ENCODE results near the gene BRAF.
A peak's percentile ranks its signal among the peaks of the same experiment; 100 is the strongest.

The BRAF gene

DNA sequence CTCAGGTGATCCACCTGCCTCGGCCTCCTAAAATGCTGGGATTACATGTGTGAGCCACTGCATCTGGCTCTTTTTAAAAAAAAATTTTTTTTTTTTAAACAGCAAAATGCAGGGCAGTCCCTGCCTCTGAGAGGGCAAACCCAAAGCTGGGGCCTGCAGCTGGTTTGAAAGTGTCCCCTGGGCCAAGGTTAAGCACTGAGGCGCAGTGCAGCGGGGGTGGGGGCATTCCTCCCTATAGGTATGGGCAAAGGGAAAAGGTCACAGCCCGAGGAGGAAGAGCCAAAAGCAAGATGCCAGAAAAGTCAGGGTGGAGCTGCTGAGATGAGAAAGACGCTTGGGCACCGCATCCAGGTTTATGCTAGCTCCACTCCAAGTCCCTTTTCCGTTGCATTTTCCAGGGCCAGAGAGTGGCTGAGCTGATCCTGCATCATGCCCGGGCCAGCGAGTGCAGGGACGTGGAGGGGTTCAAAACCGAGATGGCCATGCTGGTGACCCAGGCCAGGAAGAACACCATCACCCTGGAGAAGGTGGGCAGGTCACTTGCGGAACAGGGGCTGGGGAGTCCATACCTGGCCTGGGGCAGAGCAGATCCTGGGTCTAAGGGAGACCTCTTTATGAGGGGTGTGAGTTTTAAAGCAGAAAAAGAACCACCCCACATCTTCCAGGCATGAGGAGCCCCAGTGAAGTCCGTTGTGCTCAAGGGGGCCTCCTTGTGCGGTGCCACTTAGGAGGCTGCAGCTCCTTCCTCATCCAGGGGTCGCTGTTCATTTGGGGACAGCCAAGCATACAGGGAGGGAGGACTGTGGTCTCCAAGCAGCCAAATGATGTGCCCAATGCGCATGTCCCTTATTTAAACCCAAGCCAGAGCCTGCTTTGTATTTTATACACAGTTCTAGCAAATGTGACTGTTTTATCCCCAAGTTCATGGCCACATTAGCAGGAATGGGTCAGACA, 235.3 kb downstream of the BRAF start:
- Mint-ChIP-seq H3K27ac (ENCODE audit: low read depth) (no peak overlapping the region), H3K36me3 (ENCODE audit: insufficient read depth) (peaks cover 17% of the 10 kb centered on the region), H3K9me3 (no peaks in the 10 kb centered on the region), H3K4me1 (no peaks in the 10 kb centered on the region), H3K27me3 (no peaks in the 10 kb centered on the region), H3K4me3 (no peak overlapping the region)
- DNase-seq (ENCODE audit: low spot score in 2 of 2), result no peak
- ATAC-seq (replicated peaks; ENCODE audit: extremely low read depth, poor library complexity, severe bottlenecking), result no peak

DNA sequence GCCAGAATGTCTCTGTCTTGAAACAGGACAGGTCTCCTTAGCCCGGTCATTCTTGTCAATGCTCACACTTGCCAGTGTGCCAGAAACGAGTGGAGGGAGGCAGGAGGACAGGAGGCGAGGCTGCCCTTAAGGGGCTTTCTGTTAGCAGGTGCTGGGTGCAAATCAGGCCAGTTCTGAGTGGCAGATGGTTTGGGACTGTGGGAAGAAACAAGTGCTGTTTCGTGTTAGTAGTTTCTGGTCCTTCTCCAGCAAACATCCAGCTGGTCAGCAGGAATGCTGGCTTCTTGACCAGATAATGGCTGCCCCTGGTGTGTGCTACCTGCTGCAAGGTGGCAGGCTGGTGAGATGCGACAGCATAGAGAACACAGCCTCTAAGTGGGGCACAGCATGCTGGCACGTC, 236.4 kb downstream of the BRAF start:
- Mint-ChIP-seq H3K9me3 (no peaks in the 10 kb centered on the region), H3K27me3 (no peaks in the 10 kb centered on the region), H3K27ac (ENCODE audit: low read depth) (no peak overlapping the region), H3K4me3 (no peak overlapping the region), H3K4me1 (no peaks in the 10 kb centered on the region), H3K36me3 (ENCODE audit: insufficient read depth) (peaks cover 19% of the 10 kb centered on the region)
- ATAC-seq (replicated peaks; ENCODE audit: extremely low read depth, poor library complexity, severe bottlenecking), result no peak
- DNase-seq (ENCODE audit: low spot score in 2 of 2), result no peak

DNA sequence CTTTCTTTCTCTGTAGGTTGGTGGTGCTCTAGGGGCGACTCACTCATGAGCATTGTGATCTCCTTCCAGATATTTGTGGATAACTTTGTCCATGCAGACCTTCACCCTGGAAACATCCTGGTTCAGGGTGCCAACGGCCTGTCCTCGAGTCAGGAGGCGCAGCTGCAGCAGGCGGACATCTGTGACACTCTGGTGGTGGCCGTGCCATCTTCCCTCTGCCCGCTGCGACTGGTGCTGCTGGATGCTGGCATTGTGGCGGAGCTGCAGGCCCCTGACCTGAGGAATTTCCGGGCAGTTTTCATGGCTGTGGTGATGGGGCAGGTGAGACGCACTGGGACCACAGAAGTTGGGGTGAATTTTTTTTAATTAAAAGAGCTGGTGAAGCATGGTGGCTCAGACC, 237.8 kb downstream of the BRAF start:
- no peaks in the 10 kb centered on the region for H3K27me3 Mint-ChIP-seq
- peaks cover 22% of the 10 kb centered on the region for H3K36me3 Mint-ChIP-seq (ENCODE audit: insufficient read depth)
- no peak for DNase-seq (ENCODE audit: low spot score in 2 of 2)
- no peak overlapping the region for H3K4me3 Mint-ChIP-seq
- H3K9me3 Mint-ChIP-seq, result no peaks in the 10 kb centered on the region
- no peaks in the 10 kb centered on the region for H3K4me1 Mint-ChIP-seq
- no peak for ATAC-seq (replicated peaks; ENCODE audit: extremely low read depth, poor library complexity, severe bottlenecking)
- H3K27ac Mint-ChIP-seq (ENCODE audit: low read depth), result no peak overlapping the region

DNA sequence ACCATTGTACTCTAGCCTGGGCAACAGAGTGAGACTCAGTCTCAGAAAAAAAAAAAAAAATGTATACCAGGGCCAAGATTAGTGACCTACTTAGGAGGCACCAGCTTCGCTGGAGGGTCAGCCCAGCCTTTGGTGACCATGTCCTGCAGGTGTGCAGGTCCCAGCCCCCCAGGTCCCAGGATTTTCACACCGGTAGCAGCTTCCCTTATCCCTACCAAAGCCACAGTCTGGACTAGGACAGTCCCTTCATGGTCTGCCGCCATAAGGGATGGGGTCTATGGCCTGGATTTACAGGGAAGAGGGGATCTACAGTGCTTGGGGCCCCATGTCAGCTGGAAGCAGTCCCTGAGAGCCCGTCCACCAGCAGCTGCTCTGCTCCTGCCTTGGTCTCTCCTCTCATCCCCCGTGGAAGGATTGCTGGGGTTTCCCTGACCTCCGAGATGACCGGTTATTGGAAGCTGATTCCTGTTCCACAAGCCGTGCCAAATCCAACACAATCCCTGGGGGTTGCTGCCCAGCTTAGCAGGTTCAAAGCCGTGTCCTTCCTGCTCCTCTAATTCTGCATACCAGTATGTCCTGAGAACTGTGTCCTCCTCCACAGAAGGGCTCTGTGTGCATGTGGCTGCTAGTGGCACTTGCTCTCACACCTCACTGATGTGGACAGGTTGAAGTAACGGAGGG, 239.2 kb downstream of the BRAF start:
- no peak for DNase-seq (ENCODE audit: low spot score in 2 of 2)
- Mint-ChIP-seq H3K9me3 (no peaks in the 10 kb centered on the region), H3K27me3 (no peaks in the 10 kb centered on the region), H3K27ac (ENCODE audit: low read depth) (no peak overlapping the region), H3K36me3 (ENCODE audit: insufficient read depth) (peaks cover 33% of the 10 kb centered on the region), H3K4me1 (no peaks in the 10 kb centered on the region), H3K4me3 (no peak overlapping the region)
- ATAC-seq (replicated peaks; ENCODE audit: extremely low read depth, poor library complexity, severe bottlenecking), result no peak

DNA sequence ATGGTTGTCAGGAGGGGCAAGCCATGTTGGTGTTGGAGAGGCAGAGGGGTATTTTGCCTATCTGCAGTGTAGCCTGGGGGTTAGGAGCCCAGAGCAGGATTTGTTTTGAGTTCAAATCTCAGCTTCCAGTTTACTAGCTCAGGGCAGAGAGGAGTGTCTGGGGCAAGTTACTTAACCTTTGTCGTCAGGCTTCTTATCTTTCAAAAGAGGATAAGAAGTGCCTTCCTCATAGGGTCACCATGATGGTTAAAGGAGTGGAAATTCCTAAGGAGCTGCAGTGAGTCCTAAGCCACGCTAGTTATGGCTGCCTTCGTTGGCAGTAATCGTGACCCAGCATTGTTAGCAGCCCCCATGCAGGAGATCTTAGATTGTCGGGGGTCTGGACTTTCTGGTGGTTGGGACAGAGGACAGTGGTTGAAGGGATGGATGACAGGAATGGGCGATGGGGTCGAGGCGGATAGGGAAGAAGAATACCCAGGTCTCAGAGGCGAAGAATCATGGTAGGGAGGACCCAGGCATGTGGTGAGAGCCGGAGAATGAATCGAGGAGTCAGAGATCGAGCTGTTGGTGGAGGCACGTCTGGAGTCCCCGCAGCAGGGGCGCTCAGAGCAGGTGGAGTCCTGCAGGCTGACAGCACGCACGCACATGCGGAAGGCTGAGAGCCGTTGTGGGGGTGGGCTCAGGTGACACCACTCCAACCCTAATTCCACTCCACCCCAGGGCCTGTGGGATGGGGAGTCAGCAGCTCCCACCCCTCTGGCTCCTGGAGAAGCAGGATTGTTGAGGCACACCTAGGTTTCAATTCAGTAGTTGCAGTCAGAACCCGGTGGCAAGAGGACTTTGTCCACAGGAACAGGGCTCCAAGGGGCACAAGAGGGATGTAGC, 240.4 kb downstream of the BRAF start:
- DNase-seq (ENCODE audit: low spot score in 2 of 2), result no peak
- H3K27me3 Mint-ChIP-seq, result no peaks in the 10 kb centered on the region
- H3K4me1 Mint-ChIP-seq, result no peaks in the 10 kb centered on the region
- no peaks in the 10 kb centered on the region for H3K9me3 Mint-ChIP-seq
- no peak overlapping the region for H3K4me3 Mint-ChIP-seq
- ATAC-seq (replicated peaks; ENCODE audit: extremely low read depth, poor library complexity, severe bottlenecking), result no peak
- H3K27ac Mint-ChIP-seq (ENCODE audit: low read depth), result no peak overlapping the region
- peaks cover 43% of the 10 kb centered on the region for H3K36me3 Mint-ChIP-seq (ENCODE audit: insufficient read depth)

DNA sequence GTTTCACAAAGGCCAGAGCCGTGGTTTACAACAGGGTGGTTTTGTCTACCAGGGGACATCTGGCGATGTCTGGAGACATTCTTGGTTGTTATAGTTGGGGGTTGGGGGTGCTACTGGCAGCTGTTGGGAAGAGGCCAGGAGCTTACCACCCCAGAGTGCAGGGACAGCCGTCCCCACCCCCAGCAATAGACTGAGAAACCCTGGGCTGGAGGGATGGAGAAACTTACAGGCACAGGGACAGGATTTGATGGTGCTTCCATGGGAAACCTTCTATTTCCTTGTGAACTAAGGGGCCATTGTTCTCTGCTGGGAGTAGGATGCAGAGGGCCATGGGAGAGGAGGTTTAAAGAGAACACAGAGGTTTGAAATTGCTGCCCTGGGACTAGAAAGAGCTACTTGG, 241.1 kb downstream of the BRAF start:
- no peak overlapping the region for H3K27ac Mint-ChIP-seq (ENCODE audit: low read depth)
- no peak for ATAC-seq (replicated peaks; ENCODE audit: extremely low read depth, poor library complexity, severe bottlenecking)
- H3K9me3 Mint-ChIP-seq, result no peaks in the 10 kb centered on the region
- H3K4me1 Mint-ChIP-seq, result no peaks in the 10 kb centered on the region
- H3K36me3 Mint-ChIP-seq (ENCODE audit: insufficient read depth), result peaks cover 47% of the 10 kb centered on the region
- H3K4me3 Mint-ChIP-seq, result no peak overlapping the region
- no peaks in the 10 kb centered on the region for H3K27me3 Mint-ChIP-seq
- no peak for DNase-seq (ENCODE audit: low spot score in 2 of 2)

DNA sequence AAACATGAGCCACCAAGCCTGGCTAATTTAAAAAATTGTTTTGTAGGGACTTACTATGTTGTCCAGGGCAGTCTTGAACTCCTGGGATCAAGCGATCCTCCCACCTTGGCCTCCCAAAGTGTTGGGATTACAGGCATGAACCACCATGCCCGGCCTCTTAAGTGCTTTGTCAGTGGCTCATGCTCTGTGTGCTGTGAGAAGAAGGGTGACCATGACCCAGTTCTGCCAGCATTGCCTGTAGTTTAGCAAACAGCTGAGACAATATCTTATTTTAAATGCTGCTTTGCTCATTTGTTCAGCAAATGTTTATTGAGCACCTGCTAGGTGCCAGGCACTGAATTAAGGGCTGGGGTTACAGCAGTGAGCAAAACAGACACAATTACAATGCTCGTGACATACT, 243.0 kb downstream of the BRAF start:
- Mint-ChIP-seq H3K27ac (ENCODE audit: low read depth) (no peak overlapping the region), H3K4me1 (peaks cover 13% of the 10 kb centered on the region), H3K4me3 (no peak overlapping the region), H3K27me3 (no peaks in the 10 kb centered on the region), H3K9me3 (no peaks in the 10 kb centered on the region), H3K36me3 (ENCODE audit: insufficient read depth) (peaks cover 50% of the 10 kb centered on the region)
- no peak for DNase-seq (ENCODE audit: low spot score in 2 of 2)
- ATAC-seq (replicated peaks; ENCODE audit: extremely low read depth, poor library complexity, severe bottlenecking), result no peak

DNA sequence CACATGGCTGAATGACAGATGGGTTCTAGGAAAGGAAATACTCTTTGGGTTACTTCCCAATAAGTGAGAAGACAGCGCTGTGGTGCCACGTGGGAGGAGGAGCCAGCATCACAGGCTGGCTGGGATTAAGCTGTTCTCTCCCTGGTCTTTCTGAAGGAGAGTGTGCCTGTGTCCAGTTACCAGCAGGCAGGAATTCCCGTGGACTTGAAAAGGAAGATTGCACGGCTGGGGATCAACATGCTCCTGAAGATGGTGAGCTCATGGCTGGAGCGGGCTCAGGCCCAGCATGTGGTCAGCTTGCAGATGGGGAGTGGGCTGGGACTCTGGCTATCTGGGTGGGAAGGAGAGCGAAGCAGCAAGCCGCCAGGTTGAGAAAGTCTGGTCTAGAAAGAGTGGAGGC, 243.8 kb downstream of the BRAF start:
- Mint-ChIP-seq H3K27ac (ENCODE audit: low read depth) (no peak overlapping the region), H3K9me3 (no peaks in the 10 kb centered on the region), H3K4me1 (peaks cover 19% of the 10 kb centered on the region), H3K4me3 (no peak overlapping the region), H3K27me3 (no peaks in the 10 kb centered on the region), H3K36me3 (ENCODE audit: insufficient read depth) (peaks cover 52% of the 10 kb centered on the region)
- no peak for DNase-seq (ENCODE audit: low spot score in 2 of 2)
- no peak for ATAC-seq (replicated peaks; ENCODE audit: extremely low read depth, poor library complexity, severe bottlenecking)

DNA sequence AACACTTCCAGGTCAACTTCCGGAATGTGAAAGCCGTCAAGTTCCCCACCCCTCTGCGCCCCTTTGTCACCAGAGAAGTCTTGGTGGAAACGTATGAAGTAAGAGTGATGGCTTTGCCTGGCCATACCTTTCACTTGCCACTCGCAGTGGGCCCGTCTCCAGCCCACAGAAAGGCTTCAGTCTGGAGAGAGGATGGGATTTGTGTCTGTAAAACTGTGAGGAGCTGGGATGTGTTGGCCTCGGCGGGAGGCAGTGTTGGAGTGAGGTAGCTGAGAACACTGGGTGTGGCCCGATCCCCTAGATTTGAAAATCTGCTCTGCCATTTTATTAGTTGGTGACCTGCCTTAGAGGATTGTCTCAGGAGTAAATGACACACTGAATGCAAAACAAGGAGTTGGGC, 245.5 kb downstream of the BRAF start:
- ATAC-seq (replicated peaks; ENCODE audit: extremely low read depth, poor library complexity, severe bottlenecking) (no peak), DNase-seq (ENCODE audit: low spot score in 2 of 2) (no peak)
- Mint-ChIP-seq H3K9me3 (no peaks in the 10 kb centered on the region), H3K4me3 (no peak overlapping the region), H3K4me1 (peaks cover 33% of the 10 kb centered on the region), H3K27me3 (no peaks in the 10 kb centered on the region), H3K36me3 (ENCODE audit: insufficient read depth) (peaks cover 51% of the 10 kb centered on the region), H3K27ac (ENCODE audit: low read depth) (no peak overlapping the region)

DNA sequence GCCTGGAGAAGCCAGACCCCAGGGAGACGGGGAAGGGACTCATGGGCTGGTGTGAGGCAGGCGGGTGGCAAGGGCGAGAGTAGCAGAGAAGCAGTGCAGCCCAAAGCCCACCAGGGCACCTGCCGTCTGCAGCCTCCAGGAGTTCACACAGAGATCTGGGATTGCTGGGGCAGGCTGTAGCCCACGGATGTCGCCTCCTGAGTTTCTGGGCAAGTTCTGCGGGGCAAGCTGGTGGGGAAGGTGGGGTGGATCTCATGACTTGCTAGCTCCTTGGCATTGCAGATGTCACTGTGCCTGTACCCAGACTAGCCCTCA, 246.0 kb downstream of the BRAF start:
- H3K4me3 Mint-ChIP-seq, result no peak overlapping the region
- ATAC-seq (replicated peaks; ENCODE audit: extremely low read depth, poor library complexity, severe bottlenecking) (no peak), DNase-seq (ENCODE audit: low spot score in 2 of 2) (no peak)
- H3K9me3 Mint-ChIP-seq, result no peaks in the 10 kb centered on the region
- H3K4me1 Mint-ChIP-seq, result peaks cover 35% of the 10 kb centered on the region
- no peak overlapping the region for H3K27ac Mint-ChIP-seq (ENCODE audit: low read depth)
- no peaks in the 10 kb centered on the region for H3K27me3 Mint-ChIP-seq
- peaks cover 49% of the 10 kb centered on the region for H3K36me3 Mint-ChIP-seq (ENCODE audit: insufficient read depth)

DNA sequence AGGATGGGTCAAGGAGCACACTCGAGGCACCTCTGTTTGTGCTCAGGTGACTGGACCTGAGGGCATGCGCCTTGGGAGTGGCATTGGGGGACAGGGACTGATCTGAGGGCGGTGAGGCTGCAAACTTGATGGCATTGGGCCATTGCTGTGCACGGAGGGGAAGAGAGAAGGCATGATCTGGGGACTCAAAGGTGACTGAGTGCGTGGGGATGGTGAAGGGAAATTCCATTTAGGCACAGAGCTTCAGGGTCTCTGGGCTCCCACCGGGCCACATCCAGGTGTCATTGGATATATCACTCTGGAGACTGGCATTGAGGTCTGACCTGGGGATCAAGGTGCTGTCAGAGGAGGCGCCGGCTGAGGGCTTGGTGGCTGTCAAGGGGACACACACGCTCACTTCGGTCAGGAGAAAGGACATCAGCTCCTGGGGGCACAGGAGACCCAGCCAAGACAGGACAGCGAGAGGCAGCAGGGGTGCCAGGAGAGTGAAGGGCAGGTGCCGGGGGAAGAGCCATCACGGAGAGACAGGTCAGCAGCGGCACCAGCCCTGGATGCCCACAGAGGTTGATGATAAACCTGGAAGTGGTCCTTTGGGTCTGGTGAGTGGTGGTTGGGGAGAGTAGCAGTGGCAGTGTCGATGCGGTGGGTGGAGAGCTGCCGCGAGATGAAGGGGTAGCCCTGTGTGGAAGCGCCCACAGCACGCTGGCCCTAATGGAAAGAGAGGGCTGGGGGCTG, 246.5 kb downstream of the BRAF start:
- no peak for DNase-seq (ENCODE audit: low spot score in 2 of 2)
- H3K27me3 Mint-ChIP-seq, result no peaks in the 10 kb centered on the region
- peak overlapping the region; percentile 44 for H3K27ac Mint-ChIP-seq (ENCODE audit: low read depth)
- H3K9me3 Mint-ChIP-seq, result no peaks in the 10 kb centered on the region
- H3K36me3 Mint-ChIP-seq (ENCODE audit: insufficient read depth), result peaks cover 49% of the 10 kb centered on the region
- ATAC-seq (replicated peaks; ENCODE audit: extremely low read depth, poor library complexity, severe bottlenecking), result no peak
- peaks cover 35% of the 10 kb centered on the region for H3K4me1 Mint-ChIP-seq
- no peak overlapping the region for H3K4me3 Mint-ChIP-seq

DNA sequence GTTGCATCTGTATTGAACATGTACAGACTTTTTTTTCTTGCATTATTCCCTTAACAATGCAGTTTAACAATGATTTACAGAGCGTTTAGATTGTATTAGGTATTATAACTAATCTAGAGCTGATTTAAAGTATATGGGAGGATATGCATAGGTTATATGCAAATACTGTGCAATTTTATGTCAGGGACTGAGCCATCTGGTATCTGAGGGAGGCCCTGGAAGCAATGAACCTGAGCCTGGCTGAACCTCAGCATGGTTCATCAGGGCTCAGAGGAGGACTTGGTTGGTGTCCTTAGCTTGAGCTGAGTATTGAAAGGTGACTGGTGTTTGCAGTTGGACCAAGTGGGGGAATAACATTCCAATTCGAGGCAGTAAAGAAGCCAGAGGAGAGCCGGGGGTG, 247.2 kb downstream of the BRAF start:
- H3K4me1 Mint-ChIP-seq, result peaks cover 35% of the 10 kb centered on the region
- H3K4me3 Mint-ChIP-seq, result no peak overlapping the region
- peak overlapping the region; percentile 44 for H3K27ac Mint-ChIP-seq (ENCODE audit: low read depth)
- no peak for DNase-seq (ENCODE audit: low spot score in 2 of 2)
- no peaks in the 10 kb centered on the region for H3K27me3 Mint-ChIP-seq
- no peak for ATAC-seq (replicated peaks; ENCODE audit: extremely low read depth, poor library complexity, severe bottlenecking)
- peaks cover 45% of the 10 kb centered on the region for H3K36me3 Mint-ChIP-seq (ENCODE audit: insufficient read depth)
- no peaks in the 10 kb centered on the region for H3K9me3 Mint-ChIP-seq

Data from central memory CD8-positive, alpha-beta T cell (primary cell).